GM23338 (cell line): ENCODE results near the gene TMEM135. TPM values are rescaled to one million over a fixed set of nuclear protein-coding genes. Genes with fewer than 3 reads are reported as not detected.

ENCODE experiments used
- ATAC-seq: fragments of 200-7000 bp; cut with Tn5 transposase; 3 replicates; pipeline ENCODE4 v1.9.1; 2020
- DNase-seq: peaks from one replicate; pipeline ENCODE4 v3.0.0-alpha.2; 2015; ENCODE audit warnings: low spot score
- H2AFZ ChIP-seq: fragments of 200-600 bp; sonication (generic); 2 replicates; pipeline ENCODE4 v1.8.0; 2016; ENCODE audit warnings: antibody characterized with exemption, mild to moderate bottlenecking, moderate library complexity
- H3F3A ChIP-seq: fragments of 200-600 bp; sonication (generic); replicated peaks from 2 replicates; pipeline ENCODE4 v1.8.0; 2017; ENCODE audit warnings: antibody characterized with exemption, mixed run types, low read depth
- H3K27ac ChIP-seq: fragments of 200-600 bp; sonication (generic); 2 replicates; pipeline ENCODE4 v1.6.1; 2016; ENCODE audit warnings: low read depth
- H3K27me3 ChIP-seq: fragments of 200-600 bp; sonication (generic); 2 replicates; pipeline ENCODE4 v1.8.0; 2016; ENCODE audit warnings: mild to moderate bottlenecking, mixed run types, moderate library complexity; ENCODE audit not compliant: insufficient read depth
- H3K36me3 ChIP-seq: fragments of 200-600 bp; sonication (generic); 2 replicates; pipeline ENCODE4 v1.8.0; 2016; ENCODE audit warnings: mild to moderate bottlenecking; ENCODE audit not compliant: insufficient read depth
- H3K4me1 ChIP-seq: fragments of 200-600 bp; sonication (generic); 2 replicates; pipeline ENCODE4 v1.8.0; 2016; ENCODE audit warnings: mild to moderate bottlenecking, moderate library complexity; ENCODE audit not compliant: insufficient read depth
- H3K4me2 ChIP-seq: fragments of 200-600 bp; sonication (generic); 2 replicates; pipeline ENCODE4 v1.7.1; 2017; ENCODE audit warnings: mixed run types
- H3K4me3 ChIP-seq: fragments of 200-600 bp; sonication (generic); 2 replicates; pipeline ENCODE4 v1.6.1; 2016; ENCODE audit warnings: mixed run types
- H3K79me2 ChIP-seq: fragments of 200-600 bp; sonication (generic); replicated peaks from 2 replicates; pipeline ENCODE4 v1.8.0; 2017; ENCODE audit warnings: mild to moderate bottlenecking; ENCODE audit not compliant: insufficient read depth
- H3K9me2 ChIP-seq: fragments of 200-600 bp; sonication (generic); 2 replicates; pipeline ENCODE4 v1.8.0; 2017; ENCODE audit not compliant: insufficient read depth
- H4K20me1 ChIP-seq: fragments of 200-600 bp; sonication (generic); replicated peaks from 2 replicates; pipeline ENCODE4 v1.8.0; 2017; ENCODE audit warnings: mild to moderate bottlenecking; ENCODE audit not compliant: insufficient read depth
- H3K27ac Mint-ChIP-seq: 2 replicates; pipeline ENCODE4 v1.8.0; 2020; ENCODE audit warnings: inconsistent platforms, mild to moderate bottlenecking, moderate library complexity, mixed read lengths
- H3K27me3 Mint-ChIP-seq: 3 replicates; pipeline ENCODE4 v1.8.0; 2022; ENCODE audit warnings: low read depth, mild to moderate bottlenecking, moderate library complexity, mixed read lengths, inconsistent platforms; ENCODE audit not compliant: insufficient read depth, poor library complexity
- H3K36me3 Mint-ChIP-seq: 3 replicates; pipeline ENCODE4 v1.8.0; 2021; ENCODE audit warnings: low read depth, mild to moderate bottlenecking, inconsistent platforms, moderate library complexity, mixed read lengths
- H3K4me1 Mint-ChIP-seq: 3 replicates; pipeline ENCODE4 v1.8.0; 2020; ENCODE audit warnings: mild to moderate bottlenecking, inconsistent platforms, mixed read lengths
- H3K4me3 Mint-ChIP-seq: 3 replicates; pipeline ENCODE4 v1.8.0; 2021; ENCODE audit warnings: moderate library complexity, mild to moderate bottlenecking, inconsistent platforms, mixed read lengths
- H3K9me3 Mint-ChIP-seq: 3 replicates; pipeline ENCODE4 v1.8.0; 2020; ENCODE audit warnings: moderate library complexity, mild to moderate bottlenecking, inconsistent platforms, mixed read lengths
- CREB1 ChIP-seq: fragments of 250-450 bp; sonication (Bioruptor Pico); IDR thresholded peaks from 2 replicates; pipeline ENCODE4 v1.5.0; 2020; ENCODE audit warnings: low read depth, mild to moderate bottlenecking, moderate library complexity
- EZH2 ChIP-seq: fragments of 200-600 bp; sonication (generic); IDR thresholded peaks from one replicate; pipeline ENCODE4 v1.8.0; 2017; ENCODE audit warnings: antibody characterized with exemption, mild to moderate bottlenecking, low read depth; ENCODE audit not compliant: unreplicated experiment
- EZH2phosphoT487 ChIP-seq: fragments of 200-600 bp; sonication (generic); IDR thresholded peaks from one replicate; pipeline ENCODE4 v1.8.1; 2018; ENCODE audit warnings: antibody characterized with exemption; ENCODE audit not compliant: unreplicated experiment
- JUNB ChIP-seq: IDR thresholded peaks from one replicate; pipeline ENCODE4 v1.6.1; 2016; ENCODE audit warnings: antibody characterized with exemption; ENCODE audit not compliant: unreplicated experiment
- NANOG ChIP-seq: IDR thresholded peaks from 2 replicates; pipeline ENCODE4 v1.6.1; 2016; ENCODE audit warnings: antibody characterized with exemption, borderline replicate concordance
- POLR2AphosphoS5 ChIP-seq: IDR thresholded peaks from 2 replicates; pipeline ENCODE4 v1.6.1; 2016; ENCODE audit warnings: antibody characterized with exemption, low read depth
- STAT1 ChIP-seq: IDR thresholded peaks from one replicate; pipeline ENCODE4 v1.6.1; 2016; ENCODE audit warnings: antibody characterized with exemption; ENCODE audit not compliant: unreplicated experiment
- ZNF114 ChIP-seq: fragments of 250-450 bp; sonication (Bioruptor Pico); IDR thresholded peaks from 2 replicates; pipeline ENCODE4 v1.5.0; 2020; ENCODE audit warnings: mild to moderate bottlenecking, moderate library complexity
- ZNF331 ChIP-seq: fragments of 250-450 bp; sonication (Bioruptor Pico); IDR thresholded peaks from 2 replicates; pipeline ENCODE4 v1.5.0; 2020; ENCODE audit warnings: low read depth, mild to moderate bottlenecking, moderate library complexity
- polyA plus RNA-seq: library from polyadenylated mRNA; unstranded; fragments of >200 nt; fragmentation: Nextera tagmentation; extraction: Ambion mirVana; gene quantifications from 2 replicates; pipeline ENCODE4 v1.2.1, GENCODE V29; 2016
- total RNA-seq: library from RNA; depleted of rRNA; stranded (reverse); fragments of >200 nt; shearing (Covaris generic); gene quantifications from 2 replicates; pipeline ENCODE4 v1.2.3, GENCODE V29; 2014
- TF ChIP-seq, protein P1 (sequence below): IDR thresholded peaks from 2 replicates; pipeline ENCODE4 v1.6.1; 2016; ENCODE audit warnings: antibody characterized with exemption
- TF ChIP-seq, protein P2 (sequence below): IDR thresholded peaks from one replicate; pipeline ENCODE4 v1.6.1; 2018; ENCODE audit warnings: antibody characterized with exemption; ENCODE audit not compliant: unreplicated experiment
- TF ChIP-seq, protein P3 (sequence below), 2 experiments: fragments of 200-600 bp in 1 of 2; sonication (generic) in 1 of 2; conservative IDR thresholded peaks; 2 replicates each; pipeline versions ENCODE4 v1.5.1 to v1.6.1; 2016 to 2017; ENCODE audit warnings: antibody characterized with exemption in 2 of 2, low read depth in 2 of 2, mild to moderate bottlenecking in 2 of 2, moderate library complexity in 1 of 2
- TF ChIP-seq, protein P4 (sequence below): fragments of 250-450 bp; sonication (Bioruptor Pico); IDR thresholded peaks from 2 replicates; pipeline ENCODE4 v1.5.0; 2020; ENCODE audit warnings: mild to moderate bottlenecking, moderate library complexity

Gene TMEM135
- total and polyA plus RNA-seq, 2 experiments from 2014 or later = 23.4 to 49.9 TPM

DNA sequence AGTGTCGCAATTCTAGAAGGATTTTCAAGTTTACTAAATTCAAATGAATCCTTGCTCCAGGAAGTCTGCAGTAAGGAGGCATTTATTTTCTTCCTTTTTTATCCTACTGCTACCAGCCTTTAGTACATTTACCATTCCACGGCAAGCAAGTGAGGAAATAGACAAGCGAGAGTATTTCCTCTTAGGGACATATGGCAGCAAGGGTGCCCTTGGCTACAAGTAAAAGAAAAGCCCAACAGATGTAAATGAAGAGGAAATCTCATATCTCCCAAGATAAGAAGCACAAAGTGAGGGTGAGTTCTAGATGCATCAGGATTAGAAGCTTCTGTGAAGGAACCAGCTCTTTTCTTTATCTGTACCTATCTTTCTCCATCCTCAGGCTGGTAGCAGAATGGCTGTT, 44.7 kb upstream of the TMEM135 start:
- Mint-ChIP-seq H3K27ac (no peak overlapping the region), H3K9me3 (no peaks in the 10 kb centered on the region), H3K36me3 (no peaks in the 10 kb centered on the region), H3K27me3 (no peaks in the 10 kb centered on the region), H3K4me1 (peaks cover 30% of the 10 kb centered on the region), H3K4me3 (no peak overlapping the region)
- DNase-seq (no peak), ATAC-seq (no peak)
- TF ChIP-seq STAT1 (no peak), CREB1 (no peak), JUNB (no peak), ZNF331 (CRISPR knock-in tag) (no peak), EZH2 (no peak), ZNF114 (no peak), POLR2AphosphoS5 (no peak), EZH2phosphoT487 (no peak), NANOG (no peak)
- TF ChIP-seq, protein P1, sequence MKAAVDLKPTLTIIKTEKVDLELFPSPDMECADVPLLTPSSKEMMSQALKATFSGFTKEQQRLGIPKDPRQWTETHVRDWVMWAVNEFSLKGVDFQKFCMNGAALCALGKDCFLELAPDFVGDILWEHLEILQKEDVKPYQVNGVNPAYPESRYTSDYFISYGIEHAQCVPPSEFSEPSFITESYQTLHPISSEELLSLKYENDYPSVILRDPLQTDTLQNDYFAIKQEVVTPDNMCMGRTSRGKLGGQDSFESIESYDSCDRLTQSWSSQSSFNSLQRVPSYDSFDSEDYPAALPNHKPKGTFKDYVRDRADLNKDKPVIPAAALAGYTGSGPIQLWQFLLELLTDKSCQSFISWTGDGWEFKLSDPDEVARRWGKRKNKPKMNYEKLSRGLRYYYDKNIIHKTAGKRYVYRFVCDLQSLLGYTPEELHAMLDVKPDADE = no peak
- TF ChIP-seq, protein P2, sequence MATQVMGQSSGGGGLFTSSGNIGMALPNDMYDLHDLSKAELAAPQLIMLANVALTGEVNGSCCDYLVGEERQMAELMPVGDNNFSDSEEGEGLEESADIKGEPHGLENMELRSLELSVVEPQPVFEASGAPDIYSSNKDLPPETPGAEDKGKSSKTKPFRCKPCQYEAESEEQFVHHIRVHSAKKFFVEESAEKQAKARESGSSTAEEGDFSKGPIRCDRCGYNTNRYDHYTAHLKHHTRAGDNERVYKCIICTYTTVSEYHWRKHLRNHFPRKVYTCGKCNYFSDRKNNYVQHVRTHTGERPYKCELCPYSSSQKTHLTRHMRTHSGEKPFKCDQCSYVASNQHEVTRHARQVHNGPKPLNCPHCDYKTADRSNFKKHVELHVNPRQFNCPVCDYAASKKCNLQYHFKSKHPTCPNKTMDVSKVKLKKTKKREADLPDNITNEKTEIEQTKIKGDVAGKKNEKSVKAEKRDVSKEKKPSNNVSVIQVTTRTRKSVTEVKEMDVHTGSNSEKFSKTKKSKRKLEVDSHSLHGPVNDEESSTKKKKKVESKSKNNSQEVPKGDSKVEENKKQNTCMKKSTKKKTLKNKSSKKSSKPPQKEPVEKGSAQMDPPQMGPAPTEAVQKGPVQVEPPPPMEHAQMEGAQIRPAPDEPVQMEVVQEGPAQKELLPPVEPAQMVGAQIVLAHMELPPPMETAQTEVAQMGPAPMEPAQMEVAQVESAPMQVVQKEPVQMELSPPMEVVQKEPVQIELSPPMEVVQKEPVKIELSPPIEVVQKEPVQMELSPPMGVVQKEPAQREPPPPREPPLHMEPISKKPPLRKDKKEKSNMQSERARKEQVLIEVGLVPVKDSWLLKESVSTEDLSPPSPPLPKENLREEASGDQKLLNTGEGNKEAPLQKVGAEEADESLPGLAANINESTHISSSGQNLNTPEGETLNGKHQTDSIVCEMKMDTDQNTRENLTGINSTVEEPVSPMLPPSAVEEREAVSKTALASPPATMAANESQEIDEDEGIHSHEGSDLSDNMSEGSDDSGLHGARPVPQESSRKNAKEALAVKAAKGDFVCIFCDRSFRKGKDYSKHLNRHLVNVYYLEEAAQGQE = no peak
- TF ChIP-seq, protein P3, sequence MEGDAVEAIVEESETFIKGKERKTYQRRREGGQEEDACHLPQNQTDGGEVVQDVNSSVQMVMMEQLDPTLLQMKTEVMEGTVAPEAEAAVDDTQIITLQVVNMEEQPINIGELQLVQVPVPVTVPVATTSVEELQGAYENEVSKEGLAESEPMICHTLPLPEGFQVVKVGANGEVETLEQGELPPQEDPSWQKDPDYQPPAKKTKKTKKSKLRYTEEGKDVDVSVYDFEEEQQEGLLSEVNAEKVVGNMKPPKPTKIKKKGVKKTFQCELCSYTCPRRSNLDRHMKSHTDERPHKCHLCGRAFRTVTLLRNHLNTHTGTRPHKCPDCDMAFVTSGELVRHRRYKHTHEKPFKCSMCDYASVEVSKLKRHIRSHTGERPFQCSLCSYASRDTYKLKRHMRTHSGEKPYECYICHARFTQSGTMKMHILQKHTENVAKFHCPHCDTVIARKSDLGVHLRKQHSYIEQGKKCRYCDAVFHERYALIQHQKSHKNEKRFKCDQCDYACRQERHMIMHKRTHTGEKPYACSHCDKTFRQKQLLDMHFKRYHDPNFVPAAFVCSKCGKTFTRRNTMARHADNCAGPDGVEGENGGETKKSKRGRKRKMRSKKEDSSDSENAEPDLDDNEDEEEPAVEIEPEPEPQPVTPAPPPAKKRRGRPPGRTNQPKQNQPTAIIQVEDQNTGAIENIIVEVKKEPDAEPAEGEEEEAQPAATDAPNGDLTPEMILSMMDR (conservative IDR thresholded peaks at IDR 0.05; ENCODE audit: low read depth in 2 of 2) = no peak
- TF ChIP-seq, protein P4, sequence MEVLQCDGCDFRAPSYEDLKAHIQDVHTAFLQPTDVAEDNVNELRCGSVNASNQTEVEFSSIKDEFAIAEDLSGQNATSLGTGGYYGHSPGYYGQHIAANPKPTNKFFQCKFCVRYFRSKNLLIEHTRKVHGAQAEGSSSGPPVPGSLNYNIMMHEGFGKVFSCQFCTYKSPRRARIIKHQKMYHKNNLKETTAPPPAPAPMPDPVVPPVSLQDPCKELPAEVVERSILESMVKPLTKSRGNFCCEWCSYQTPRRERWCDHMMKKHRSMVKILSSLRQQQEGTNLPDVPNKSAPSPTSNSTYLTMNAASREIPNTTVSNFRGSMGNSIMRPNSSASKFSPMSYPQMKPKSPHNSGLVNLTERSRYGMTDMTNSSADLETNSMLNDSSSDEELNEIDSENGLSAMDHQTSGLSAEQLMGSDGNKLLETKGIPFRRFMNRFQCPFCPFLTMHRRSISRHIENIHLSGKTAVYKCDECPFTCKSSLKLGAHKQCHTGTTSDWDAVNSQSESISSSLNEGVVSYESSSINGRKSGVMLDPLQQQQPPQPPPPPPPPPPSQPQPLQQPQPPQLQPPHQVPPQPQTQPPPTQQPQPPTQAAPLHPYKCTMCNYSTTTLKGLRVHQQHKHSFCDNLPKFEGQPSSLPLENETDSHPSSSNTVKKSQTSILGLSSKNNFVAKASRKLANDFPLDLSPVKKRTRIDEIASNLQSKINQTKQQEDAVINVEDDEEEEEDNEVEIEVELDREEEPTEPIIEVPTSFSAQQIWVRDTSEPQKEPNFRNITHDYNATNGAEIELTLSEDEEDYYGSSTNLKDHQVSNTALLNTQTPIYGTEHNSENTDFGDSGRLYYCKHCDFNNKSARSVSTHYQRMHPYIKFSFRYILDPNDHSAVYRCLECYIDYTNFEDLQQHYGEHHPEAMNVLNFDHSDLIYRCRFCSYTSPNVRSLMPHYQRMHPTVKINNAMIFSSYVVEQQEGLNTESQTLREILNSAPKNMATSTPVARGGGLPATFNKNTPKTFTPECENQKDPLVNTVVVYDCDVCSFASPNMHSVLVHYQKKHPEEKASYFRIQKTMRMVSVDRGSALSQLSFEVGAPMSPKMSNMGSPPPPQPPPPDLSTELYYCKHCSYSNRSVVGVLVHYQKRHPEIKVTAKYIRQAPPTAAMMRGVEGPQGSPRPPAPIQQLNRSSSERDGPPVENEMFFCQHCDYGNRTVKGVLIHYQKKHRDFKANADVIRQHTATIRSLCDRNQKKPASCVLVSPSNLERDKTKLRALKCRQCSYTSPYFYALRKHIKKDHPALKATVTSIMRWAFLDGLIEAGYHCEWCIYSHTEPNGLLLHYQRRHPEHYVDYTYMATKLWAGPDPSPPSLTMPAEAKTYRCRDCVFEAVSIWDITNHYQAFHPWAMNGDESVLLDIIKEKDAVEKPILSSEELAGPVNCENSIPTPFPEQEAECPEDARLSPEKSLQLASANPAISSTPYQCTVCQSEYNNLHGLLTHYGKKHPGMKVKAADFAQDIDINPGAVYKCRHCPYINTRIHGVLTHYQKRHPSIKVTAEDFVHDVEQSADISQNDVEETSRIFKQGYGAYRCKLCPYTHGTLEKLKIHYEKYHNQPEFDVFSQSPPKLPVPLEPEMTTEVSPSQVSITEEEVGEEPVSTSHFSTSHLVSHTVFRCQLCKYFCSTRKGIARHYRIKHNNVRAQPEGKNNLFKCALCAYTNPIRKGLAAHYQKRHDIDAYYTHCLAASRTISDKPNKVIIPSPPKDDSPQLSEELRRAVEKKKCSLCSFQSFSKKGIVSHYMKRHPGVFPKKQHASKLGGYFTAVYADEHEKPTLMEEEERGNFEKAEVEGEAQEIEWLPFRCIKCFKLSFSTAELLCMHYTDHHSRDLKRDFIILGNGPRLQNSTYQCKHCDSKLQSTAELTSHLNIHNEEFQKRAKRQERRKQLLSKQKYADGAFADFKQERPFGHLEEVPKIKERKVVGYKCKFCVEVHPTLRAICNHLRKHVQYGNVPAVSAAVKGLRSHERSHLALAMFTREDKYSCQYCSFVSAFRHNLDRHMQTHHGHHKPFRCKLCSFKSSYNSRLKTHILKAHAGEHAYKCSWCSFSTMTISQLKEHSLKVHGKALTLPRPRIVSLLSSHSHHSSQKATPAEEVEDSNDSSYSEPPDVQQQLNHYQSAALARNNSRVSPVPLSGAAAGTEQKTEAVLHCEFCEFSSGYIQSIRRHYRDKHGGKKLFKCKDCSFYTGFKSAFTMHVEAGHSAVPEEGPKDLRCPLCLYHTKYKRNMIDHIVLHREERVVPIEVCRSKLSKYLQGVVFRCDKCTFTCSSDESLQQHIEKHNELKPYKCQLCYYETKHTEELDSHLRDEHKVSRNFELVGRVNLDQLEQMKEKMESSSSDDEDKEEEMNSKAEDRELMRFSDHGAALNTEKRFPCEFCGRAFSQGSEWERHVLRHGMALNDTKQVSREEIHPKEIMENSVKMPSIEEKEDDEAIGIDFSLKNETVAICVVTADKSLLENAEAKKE = no peak
- Histone ChIP-seq H4K20me1 (no peaks in the 10 kb centered on the region), H3K27me3 (no peaks in the 10 kb centered on the region), H3K9me2 (no peaks in the 10 kb centered on the region), H2AFZ (no peak overlapping the region), H3K36me3 (no peaks in the 10 kb centered on the region), H3K4me1 (peaks cover 1% of the 10 kb centered on the region; the same call in 1 of the 2 replicates), H3K4me2 (no peak overlapping the region), H3K79me2 (no peaks in the 10 kb centered on the region), H3F3A (no peaks in the 10 kb centered on the region), H3K4me3 (no peak overlapping the region), H3K27ac (no peak overlapping the region)
